HUES6 (cell line): ENCODE measurements around the gene TM2D1.
"Not testable (repeated sequence)": the region's sequence is repeated elsewhere in the genome, so short reads cannot be mapped to it uniquely, and the experiment has no call there.

ENCODE experiments used
- H3K27ac ChIP-seq: 2 replicates; pipeline ENCODE4 v1.7.0; 2013; ENCODE audit warnings: low read depth, mild to moderate bottlenecking, low read length, inconsistent platforms
- H3K27me3 ChIP-seq: 2 replicates; pipeline ENCODE4 v1.6.1; 2013; ENCODE audit warnings: low read length; ENCODE audit not compliant: control insufficient read depth, insufficient read depth
- H3K36me3 ChIP-seq: 2 replicates; pipeline ENCODE4 v1.6.1; 2013; ENCODE audit warnings: low read length; ENCODE audit not compliant: control insufficient read depth, insufficient read depth
- H3K4me1 ChIP-seq: 2 replicates; pipeline ENCODE4 v1.6.1; 2013; ENCODE audit warnings: low read length; ENCODE audit not compliant: control insufficient read depth, insufficient read depth
- H3K4me3 ChIP-seq: 2 replicates; pipeline ENCODE4 v1.5.1; 2013; ENCODE audit warnings: low read depth, low read length
- H3K9ac ChIP-seq: one replicate; pipeline ENCODE4 v1.6.1; 2013; ENCODE audit warnings: mild to moderate bottlenecking, low read length
- H3K9me3 ChIP-seq: 2 replicates; pipeline ENCODE4 v1.6.1; 2013; ENCODE audit warnings: low read depth, low read length; ENCODE audit not compliant: control insufficient read depth, insufficient read depth

TM2D1 gene

DNA sequence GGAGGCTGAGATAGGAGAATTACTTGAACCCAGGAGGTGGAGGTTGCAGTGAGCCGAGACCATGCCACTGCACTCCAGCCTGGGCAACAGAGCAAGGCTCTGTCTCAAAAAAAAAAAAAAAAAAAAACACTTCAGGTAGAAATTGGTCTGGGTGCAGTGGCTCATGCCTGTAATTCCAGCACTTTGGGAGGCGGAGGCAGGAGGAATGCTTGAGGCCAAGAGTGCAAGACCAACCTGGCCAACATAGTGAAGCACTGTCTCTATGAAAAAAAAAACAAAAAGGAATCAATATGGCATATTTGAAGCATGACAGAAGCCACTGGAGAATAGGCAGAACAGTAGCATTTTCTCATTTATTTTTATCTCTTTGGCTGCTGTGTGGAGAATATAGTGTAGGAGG, 48.1 kb downstream of the TM2D1 start:
- not testable (repeated sequence) for H3K27ac ChIP-seq, H3K9ac ChIP-seq, H3K4me1 ChIP-seq, H3K27me3 ChIP-seq, H3K36me3 ChIP-seq, H3K4me3 ChIP-seq, H3K9me3 ChIP-seq

DNA sequence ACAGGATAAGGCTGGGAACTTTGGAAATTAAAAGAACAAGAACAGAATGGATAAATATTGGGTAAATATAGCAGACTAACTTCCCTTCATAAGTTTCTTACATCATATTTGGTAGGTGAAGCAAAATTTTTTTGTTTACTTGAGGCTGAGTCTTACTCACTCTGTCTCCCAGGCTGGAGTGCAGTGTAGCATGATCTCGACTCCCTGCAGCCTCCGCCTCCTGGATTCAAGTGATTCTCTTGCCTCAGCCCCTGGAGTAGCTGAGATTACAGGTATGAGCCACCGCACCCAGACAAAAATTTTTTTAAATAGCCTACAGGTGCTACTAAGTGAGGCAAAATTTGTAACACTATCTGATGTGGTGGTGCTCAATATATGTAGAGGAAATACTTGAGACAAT, 50.7 kb downstream of the TM2D1 start:
- no peak overlapping the region for H3K9ac ChIP-seq
- H3K27ac ChIP-seq = no peak overlapping the region
- H3K4me1 ChIP-seq = no peaks in the 10 kb centered on the region

GRCh38 chr1:61672376-61672775, 52.6 kb downstream of the TM2D1 start:
- Histone ChIP-seq H3K27ac (no peak overlapping the region), H3K4me1 (no peaks in the 10 kb centered on the region), H3K27me3 (no peaks in the 10 kb centered on the region), H3K36me3 (no peaks in the 10 kb centered on the region), H3K4me3 (no peak overlapping the region), H3K9ac (no peak overlapping the region), H3K9me3 (no peaks in the 10 kb centered on the region)

More for the DNA sequence above, 50.7 kb downstream of the TM2D1 start:
- H3K36me3 ChIP-seq = no peaks in the 10 kb centered on the region
- no peaks in the 10 kb centered on the region for H3K9me3 ChIP-seq
- H3K27me3 ChIP-seq = no peaks in the 10 kb centered on the region
- no peak overlapping the region for H3K4me3 ChIP-seq

DNA sequence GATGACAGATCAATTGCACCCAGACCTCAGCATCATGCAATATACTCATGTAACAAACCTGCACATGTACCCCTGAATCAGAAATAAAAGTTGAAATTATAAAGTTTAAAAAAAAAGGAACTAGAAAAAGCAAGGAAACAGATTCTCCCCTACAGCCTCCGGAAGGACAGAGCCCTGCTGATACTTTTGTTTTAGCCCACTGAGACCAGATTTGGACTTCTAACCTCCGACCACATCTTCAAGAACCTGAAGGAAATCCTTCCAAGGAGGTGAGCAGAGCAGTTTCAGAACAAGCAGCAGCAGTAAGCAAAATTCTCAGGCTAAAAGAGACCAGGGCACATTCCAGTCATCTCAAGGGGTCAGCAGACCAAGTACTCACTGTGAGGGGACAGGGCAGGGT, 54.5 kb downstream of the TM2D1 start:
- Histone ChIP-seq H3K27me3 (no peaks in the 10 kb centered on the region), H3K9ac (no peak overlapping the region), H3K9me3 (no peaks in the 10 kb centered on the region), H3K36me3 (no peaks in the 10 kb centered on the region), H3K4me3 (no peak overlapping the region), H3K27ac (no peak overlapping the region), H3K4me1 (no peaks in the 10 kb centered on the region)

GRCh38 chr1:61670016-61670415, 54.9 kb downstream of the TM2D1 start:
- no peaks in the 10 kb centered on the region for H3K9me3 ChIP-seq
- no peaks in the 10 kb centered on the region for H3K4me1 ChIP-seq
- H3K9ac ChIP-seq = no peak overlapping the region
- no peaks in the 10 kb centered on the region for H3K36me3 ChIP-seq
- H3K27me3 ChIP-seq = no peaks in the 10 kb centered on the region
- no peak overlapping the region for H3K27ac ChIP-seq
- no peak overlapping the region for H3K4me3 ChIP-seq

DNA sequence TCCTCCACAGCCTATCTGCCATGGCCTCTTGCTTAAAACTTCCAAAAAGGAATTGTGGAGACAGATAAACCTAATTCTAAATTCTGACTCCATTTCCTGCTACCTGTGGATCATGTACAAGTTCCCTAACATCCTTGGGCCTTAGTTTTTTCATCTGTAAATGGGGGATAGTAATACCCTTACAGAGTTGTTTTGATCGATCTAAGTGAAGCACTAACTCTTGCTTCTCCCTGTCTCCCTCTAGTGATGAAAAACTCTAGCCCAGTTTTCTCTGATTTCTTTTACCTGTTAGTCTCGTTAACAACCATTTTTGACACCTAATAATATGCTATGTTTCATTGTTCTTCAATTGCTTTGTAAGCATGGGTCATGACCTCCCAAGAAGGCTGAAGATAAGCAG, 65.9 kb downstream of the TM2D1 start:
- Histone ChIP-seq H3K4me3 (no peak overlapping the region), H3K36me3 (no peaks in the 10 kb centered on the region), H3K27me3 (no peaks in the 10 kb centered on the region), H3K9ac (no peak overlapping the region), H3K27ac (no peak overlapping the region), H3K9me3 (no peaks in the 10 kb centered on the region), H3K4me1 (no peaks in the 10 kb centered on the region)

GRCh38 chr1:61655453-61655852, 69.5 kb downstream of the TM2D1 start:
- H3K36me3 ChIP-seq = no peaks in the 10 kb centered on the region
- H3K27ac ChIP-seq = no peak overlapping the region
- H3K4me3 ChIP-seq = no peak overlapping the region
- H3K9ac ChIP-seq = no peak overlapping the region
- no peaks in the 10 kb centered on the region for H3K9me3 ChIP-seq
- H3K4me1 ChIP-seq = no peaks in the 10 kb centered on the region
- no peaks in the 10 kb centered on the region for H3K27me3 ChIP-seq

- Histone ChIP-seq H3K36me3 (no peaks in the 10 kb centered on the region), H3K4me1 (no peaks in the 10 kb centered on the region), H3K27me3 (no peaks in the 10 kb centered on the region), H3K27ac (no peak overlapping the region), H3K4me3 (no peak overlapping the region), H3K9ac (no peak overlapping the region), H3K9me3 (no peaks in the 10 kb centered on the region)
These were observed 70.9 kb downstream of the TM2D1 start for GRCh38 chr1:61654067-61654466.

GRCh38 chr1:61648983-61649742, 75.8 kb downstream of the TM2D1 start:
- H3K27ac ChIP-seq = no peak overlapping the region
- H3K4me1 ChIP-seq = no peaks in the 10 kb centered on the region
- H3K9me3 ChIP-seq = no peaks in the 10 kb centered on the region
- no peak overlapping the region for H3K9ac ChIP-seq
- H3K27me3 ChIP-seq = no peaks in the 10 kb centered on the region
- no peaks in the 10 kb centered on the region for H3K36me3 ChIP-seq
- no peak overlapping the region for H3K4me3 ChIP-seq

- Histone ChIP-seq H3K9me3 (no peaks in the 10 kb centered on the region), H3K27ac (no peak overlapping the region), H3K36me3 (no peaks in the 10 kb centered on the region), H3K4me1 (no peaks in the 10 kb centered on the region), H3K4me3 (no peak overlapping the region), H3K9ac (no peak overlapping the region), H3K27me3 (no peaks in the 10 kb centered on the region)
These were observed 77.8 kb downstream of the TM2D1 start for GRCh38 chr1:61647142-61647541.

- Histone ChIP-seq H3K27ac (no peak overlapping the region), H3K4me1 (peaks cover 6% of the 10 kb centered on the region), H3K4me3 (no peak overlapping the region), H3K27me3 (no peaks in the 10 kb centered on the region), H3K9me3 (no peaks in the 10 kb centered on the region), H3K36me3 (no peaks in the 10 kb centered on the region), H3K9ac (no peak overlapping the region)
These were observed 79.5 kb downstream of the TM2D1 start for GRCh38 chr1:61645476-61645875.
